Stimulated activated naive CD8-positive, alpha-beta T cell treated with anti-CD3 and anti-CD28 coated beads, Interleukin-15, Interleukin-2, amounts not matched to agents 100 ng/mL and 50 ng/mL, for 24 hours (primary cell): ENCODE data around the gene CEP72.
"Not testable (repeated sequence)": the region's sequence is repeated elsewhere in the genome, so short reads cannot be mapped to it uniquely, and the experiment has no call there.

Source experiments
- H3K27ac Mint-ChIP-seq: one replicate; pipeline ENCODE4 v1.8.0; 2021; ENCODE audit warnings: mild to moderate bottlenecking, mixed read lengths
- H3K27me3 Mint-ChIP-seq: one replicate; pipeline ENCODE4 v1.8.0; 2021; ENCODE audit warnings: mixed read lengths
- H3K36me3 Mint-ChIP-seq: one replicate; pipeline ENCODE4 v1.8.0; 2021; ENCODE audit warnings: low read depth, mixed read lengths
- H3K4me1 Mint-ChIP-seq: one replicate; pipeline ENCODE4 v1.8.0; 2021; ENCODE audit warnings: low read depth, mixed read lengths
- H3K4me3 Mint-ChIP-seq: one replicate; pipeline ENCODE4 v1.8.0; 2021; ENCODE audit warnings: mild to moderate bottlenecking, mixed read lengths
- H3K9me3 Mint-ChIP-seq: one replicate; pipeline ENCODE4 v1.8.0; 2021; ENCODE audit warnings: mixed read lengths

Gene CEP72

GRCh38 chr5:686936-687335, 74.8 kb downstream of the CEP72 start:
- not testable (repeated sequence) for H3K9me3 Mint-ChIP-seq, H3K27me3 Mint-ChIP-seq, H3K4me3 Mint-ChIP-seq, H3K27ac Mint-ChIP-seq, H3K4me1 Mint-ChIP-seq, H3K36me3 Mint-ChIP-seq

GRCh38 chr5:688348-689010, 76.3 kb downstream of the CEP72 start:
- H3K9me3 Mint-ChIP-seq, H3K27ac Mint-ChIP-seq, H3K36me3 Mint-ChIP-seq, H3K27me3 Mint-ChIP-seq, H3K4me1 Mint-ChIP-seq, H3K4me3 Mint-ChIP-seq: not testable (repeated sequence)

- not testable (repeated sequence) for H3K36me3 Mint-ChIP-seq, H3K4me3 Mint-ChIP-seq, H3K9me3 Mint-ChIP-seq, H3K4me1 Mint-ChIP-seq, H3K27me3 Mint-ChIP-seq, H3K27ac Mint-ChIP-seq
These were observed 78.2 kb downstream of the CEP72 start for GRCh38 chr5:690293-690692.

GRCh38 chr5:691049-691448, 78.9 kb downstream of the CEP72 start:
- H3K27me3 Mint-ChIP-seq, H3K4me1 Mint-ChIP-seq, H3K4me3 Mint-ChIP-seq, H3K27ac Mint-ChIP-seq, H3K9me3 Mint-ChIP-seq, H3K36me3 Mint-ChIP-seq: not testable (repeated sequence)

GRCh38 chr5:691817-692528, 79.8 kb downstream of the CEP72 start:
- no peaks in the 10 kb centered on the region for H3K36me3 Mint-ChIP-seq
- no peak overlapping the region for H3K4me3 Mint-ChIP-seq
- no peaks in the 10 kb centered on the region for H3K9me3 Mint-ChIP-seq
- H3K4me1 Mint-ChIP-seq, result no peaks in the 10 kb centered on the region
- no peaks in the 10 kb centered on the region for H3K27me3 Mint-ChIP-seq
- no peak overlapping the region for H3K27ac Mint-ChIP-seq

GRCh38 chr5:692529-693041, 80.4 kb downstream of the CEP72 start:
- H3K36me3 Mint-ChIP-seq, H3K9me3 Mint-ChIP-seq, H3K27ac Mint-ChIP-seq, H3K4me3 Mint-ChIP-seq, H3K27me3 Mint-ChIP-seq, H3K4me1 Mint-ChIP-seq: not testable (repeated sequence)

GRCh38 chr5:693271-694041, 81.3 kb downstream of the CEP72 start, which contains the start of gene TPPP:
TPPP (minus strand) TSS chr5:693352; CDS start chr5:678060, 15,292 bp downstream.
- not testable (repeated sequence) for H3K27me3 Mint-ChIP-seq, H3K36me3 Mint-ChIP-seq, H3K9me3 Mint-ChIP-seq, H3K4me3 Mint-ChIP-seq, H3K27ac Mint-ChIP-seq, H3K4me1 Mint-ChIP-seq

- not testable (repeated sequence) for H3K27me3 Mint-ChIP-seq, H3K27ac Mint-ChIP-seq, H3K4me3 Mint-ChIP-seq, H3K36me3 Mint-ChIP-seq, H3K4me1 Mint-ChIP-seq, H3K9me3 Mint-ChIP-seq
These were observed 81.9 kb downstream of the CEP72 start for GRCh38 chr5:694042-694431.

- H3K9me3 Mint-ChIP-seq, H3K36me3 Mint-ChIP-seq, H3K4me3 Mint-ChIP-seq, H3K27ac Mint-ChIP-seq, H3K4me1 Mint-ChIP-seq, H3K27me3 Mint-ChIP-seq: not testable (repeated sequence)
These were observed 83.3 kb downstream of the CEP72 start for GRCh38 chr5:695475-695874.

GRCh38 chr5:696191-696590, 84.1 kb downstream of the CEP72 start:
- H3K36me3 Mint-ChIP-seq, H3K27ac Mint-ChIP-seq, H3K4me3 Mint-ChIP-seq, H3K9me3 Mint-ChIP-seq, H3K27me3 Mint-ChIP-seq, H3K4me1 Mint-ChIP-seq: not testable (repeated sequence)

- H3K9me3 Mint-ChIP-seq, H3K27ac Mint-ChIP-seq, H3K36me3 Mint-ChIP-seq, H3K4me1 Mint-ChIP-seq, H3K27me3 Mint-ChIP-seq, H3K4me3 Mint-ChIP-seq: not testable (repeated sequence)
These were observed 84.9 kb downstream of the CEP72 start for GRCh38 chr5:696753-697702.
